HG02763 (cell line): Measurements from ENCODE around the gene HSF2.
A peak's percentile ranks its signal among the peaks of the same experiment; 100 is the strongest.
"Not testable (repeated sequence)": the region's sequence is repeated elsewhere in the genome, so short reads cannot be mapped to it uniquely, and the experiment has no call there.

ENCODE experiments used
- ATAC-seq: cut with Tn5 transposase; IDR thresholded peaks from one replicate; pipeline ENCODE4 v1.9.1; 2021; ENCODE audit warnings: mild to moderate bottlenecking, moderate library complexity; ENCODE audit not compliant: unreplicated experiment

HSF2 gene

GRCh38 chr6:122449069-122449468, 49.6 kb downstream of the HSF2 start:
- no peak for ATAC-seq

GRCh38 chr6:122452509-122452908, 53.1 kb downstream of the HSF2 start:
- no peak for ATAC-seq

DNA sequence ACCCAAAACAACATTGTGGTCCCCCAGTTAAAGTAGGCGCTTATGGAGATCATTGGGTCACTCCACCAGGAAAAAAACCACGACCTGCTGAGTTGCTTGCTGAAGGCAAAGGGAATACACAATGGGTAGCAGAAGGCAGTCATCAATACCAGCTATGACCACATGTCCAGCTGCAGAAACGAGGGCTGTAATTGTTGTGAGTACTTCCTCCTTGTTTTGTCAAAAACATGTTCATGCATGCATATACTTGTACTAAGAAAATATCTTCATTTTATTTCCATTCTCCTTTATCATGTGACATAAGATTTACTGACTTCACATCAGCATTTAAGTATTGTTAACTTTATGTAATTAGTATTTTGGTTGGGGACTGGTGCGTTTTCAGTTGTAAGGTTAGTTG, 55.2 kb downstream of the HSF2 start:
- ATAC-seq = no peak

- ATAC-seq = not testable (repeated sequence)
Observed at GRCh38 chr6:122455116-122455515, 55.7 kb downstream of the HSF2 start.

DNA sequence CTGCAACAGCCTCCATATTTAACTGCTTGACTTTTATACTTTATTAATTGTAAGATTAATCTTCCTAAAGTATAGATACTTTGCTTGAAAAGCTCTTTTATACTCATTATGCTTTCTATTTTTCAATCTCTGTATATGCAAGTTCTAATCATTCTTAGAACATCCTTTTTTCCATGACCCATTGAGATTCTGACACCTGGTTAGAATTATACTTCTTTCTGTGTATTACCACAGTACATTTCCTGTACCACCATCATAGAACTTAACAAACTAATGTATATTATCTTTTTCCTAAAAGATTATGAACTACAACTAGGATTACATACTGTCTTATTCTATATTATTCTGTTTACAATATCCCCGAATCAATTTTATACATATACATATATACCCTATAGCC, 58.6 kb downstream of the HSF2 start:
- ATAC-seq = no peak

DNA sequence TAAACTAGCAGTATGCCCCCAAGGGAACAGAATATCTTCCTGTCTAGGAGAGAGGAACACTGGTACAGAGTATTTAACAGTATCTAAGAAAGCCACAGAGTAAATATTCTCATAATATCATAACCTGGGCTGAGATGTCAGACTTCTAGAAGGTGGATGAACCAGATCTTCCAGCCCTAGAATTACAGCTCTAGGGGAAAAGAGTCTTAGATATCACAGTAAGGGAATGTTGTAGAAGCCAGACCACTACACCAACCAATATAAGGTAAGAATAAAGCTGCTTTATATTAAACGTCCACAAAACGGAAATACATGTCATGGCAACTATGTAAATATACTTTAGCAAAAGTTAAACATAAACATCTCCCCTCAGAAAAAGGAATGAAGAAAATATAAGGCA, 59.8 kb downstream of the HSF2 start:
- no peak for ATAC-seq

DNA sequence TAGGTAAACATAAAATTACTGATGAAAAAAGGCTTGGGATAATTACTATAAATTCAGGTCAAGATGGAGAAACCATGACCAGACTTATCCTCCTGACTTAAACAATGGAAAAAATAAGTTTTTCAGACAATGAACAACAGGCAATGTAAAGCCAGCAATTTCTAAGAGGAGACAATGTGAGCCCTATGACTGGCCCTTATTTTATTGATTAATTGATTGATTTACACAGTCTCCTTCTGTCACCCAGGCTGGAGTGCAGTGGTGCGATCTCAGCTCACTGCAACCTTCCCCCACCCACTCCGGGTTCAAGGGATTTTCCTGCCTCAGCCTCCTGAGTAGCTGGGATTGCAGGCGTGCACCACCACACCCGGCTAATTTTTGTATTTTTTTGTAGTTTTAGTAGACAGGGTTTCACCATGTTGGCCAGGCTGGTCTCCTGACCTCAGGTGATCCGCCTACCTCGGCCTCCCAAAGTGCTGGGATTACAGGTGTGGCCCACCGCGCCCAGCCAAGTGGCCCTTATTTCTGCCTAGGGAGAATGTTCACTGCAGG, 60.5 kb downstream of the HSF2 start:
- not testable (repeated sequence) for ATAC-seq

DNA sequence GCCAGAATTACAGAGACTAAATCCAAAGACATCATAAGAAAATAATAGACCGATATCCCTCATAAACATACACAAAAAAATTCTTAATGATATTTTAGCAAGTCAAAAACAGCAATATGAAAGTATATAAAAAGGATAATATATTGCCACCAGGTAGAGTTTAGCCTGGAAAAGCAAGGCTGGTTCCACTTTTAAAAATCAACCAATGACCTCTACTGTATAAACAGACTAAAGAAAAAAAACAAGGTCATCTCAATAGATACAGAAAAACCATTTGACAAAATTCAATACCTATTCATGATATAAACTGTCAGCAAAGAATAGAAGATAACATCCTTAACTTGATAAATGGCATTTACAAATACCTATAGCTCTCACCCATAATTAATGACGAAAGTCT, 62.4 kb downstream of the HSF2 start:
- no peak for ATAC-seq

- peak; percentile 99 for ATAC-seq
Observed at GRCh38 chr6:122471107-122472021, 71.9 kb downstream of the HSF2 start, which contains the start of gene SERINC1. Gene SERINC1 (minus strand): TSS chr6:122471807. CDS start chr6:122471737, 70 bp downstream.

- peak; percentile 49 for ATAC-seq
Observed at GRCh38 chr6:122472022-122472340, 72.5 kb downstream of the HSF2 start.

- ATAC-seq = no peak
Observed at GRCh38 chr6:122476131-122476530, 76.7 kb downstream of the HSF2 start.

GRCh38 chr6:122482750-122483080, 83.3 kb downstream of the HSF2 start:
- ATAC-seq = no peak
